Measurements from ENCODE around the gene TERT. TPM values are rescaled to one million over a fixed set of nuclear protein-coding genes. Genes with fewer than 3 reads are reported as not detected.

Gene TERT
- total and polyA plus RNA-seq, 10 of the 15 experiments (the other 5 are each of a cell fraction or from before 2014, with no cell fraction given): 0.08 to 21.5 (median 5.0) TPM

DNA sequence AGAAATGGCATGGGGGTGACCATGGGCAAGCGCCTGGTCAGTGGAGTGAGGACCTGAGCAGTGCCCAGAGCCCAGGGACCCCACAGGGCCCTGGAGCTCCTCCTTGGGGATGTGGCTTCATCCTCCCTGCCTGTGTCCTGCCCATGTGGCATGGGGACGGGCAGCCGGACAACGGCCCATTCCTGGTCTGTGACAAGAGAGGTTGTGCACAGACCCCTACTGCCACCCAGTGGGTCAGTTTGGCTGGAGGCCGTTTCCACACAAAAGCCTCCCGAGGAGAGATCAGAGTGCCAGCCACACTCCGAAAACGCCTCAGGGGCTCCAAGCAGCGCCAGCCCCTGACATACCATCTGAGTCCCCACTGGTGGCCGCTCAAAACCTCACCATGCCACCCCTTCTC lies 49.9 kb downstream of the TERT start:
- H3K4me2 ChIP-seq (ENCODE audit: control insufficient read depth, insufficient read depth): no peak overlapping the region
- no peaks in the 10 kb centered on the region for H3K4me1 ChIP-seq (ENCODE audit: control insufficient read depth, insufficient read depth, low read length)
- no peak overlapping the region for H3K27ac ChIP-seq (ENCODE audit: control insufficient read depth, insufficient read depth)
- in situ Hi-C loops (cut with MboI): no loop called here
- ChIA-PET RAD21 (ENCODE audit: unreplicated experiment) (no interaction called here), CTCF (no interaction called here), POLR2A (no interaction called here), SMC1A (ENCODE audit: uncharacterized antibody, unreplicated experiment) (no interaction called here)
- intact Hi-C loops (cut with micrococcal nuclease; ENCODE audit: unreplicated experiment): no loop called here
- no peaks in the 10 kb centered on the region for H3K79me2 ChIP-seq (ENCODE audit: control insufficient read depth, insufficient read depth, low read length)
- no peaks in the 10 kb centered on the region for H4K20me1 ChIP-seq (ENCODE audit: control insufficient read depth, insufficient read depth)
- H3K4me3 ChIP-seq: no peak overlapping the region
- H3K36me3 ChIP-seq (ENCODE audit: control insufficient read depth in 2 of 2, insufficient read depth in 2 of 2, low read length in 1 of 2): no peaks in the 10 kb centered on the region
- WGBS (ENCODE audit: insufficient coverage, insufficient replicate concordance, low lambda C conversion rate, missing lambda C conversion rate): 35% methylated on average over 8 of the region's 10 CpGs
- H2AFZ ChIP-seq (ENCODE audit: control insufficient read depth, low read depth, low read length): no peak overlapping the region
- DNase-seq (ENCODE audit: low read depth, low spot score) (no peak), ATAC-seq (no peak), FAIRE-seq (no peak)
- no peaks in the 10 kb centered on the region; a peak in 1 of 4 replicates for H3K27me3 ChIP-seq (replicated peaks in 1 of 2; ENCODE audit: control insufficient read depth in 2 of 2, insufficient read depth in 2 of 2, low read length in 1 of 2)
- no TSS peak for BruUV-seq (replicated peaks)
- no peak overlapping the region for H3K9ac ChIP-seq (ENCODE audit: control insufficient read depth, insufficient read depth, low read length)
- H3K9me3 ChIP-seq (replicated peaks; ENCODE audit: control insufficient read depth, insufficient read depth, low read length): no peaks in the 10 kb centered on the region
- TF ChIP-seq, protein P1, sequence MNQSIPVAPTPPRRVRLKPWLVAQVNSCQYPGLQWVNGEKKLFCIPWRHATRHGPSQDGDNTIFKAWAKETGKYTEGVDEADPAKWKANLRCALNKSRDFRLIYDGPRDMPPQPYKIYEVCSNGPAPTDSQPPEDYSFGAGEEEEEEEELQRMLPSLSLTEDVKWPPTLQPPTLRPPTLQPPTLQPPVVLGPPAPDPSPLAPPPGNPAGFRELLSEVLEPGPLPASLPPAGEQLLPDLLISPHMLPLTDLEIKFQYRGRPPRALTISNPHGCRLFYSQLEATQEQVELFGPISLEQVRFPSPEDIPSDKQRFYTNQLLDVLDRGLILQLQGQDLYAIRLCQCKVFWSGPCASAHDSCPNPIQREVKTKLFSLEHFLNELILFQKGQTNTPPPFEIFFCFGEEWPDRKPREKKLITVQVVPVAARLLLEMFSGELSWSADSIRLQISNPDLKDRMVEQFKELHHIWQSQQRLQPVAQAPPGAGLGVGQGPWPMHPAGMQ (IDR thresholded peaks at IDR 0.05; ENCODE audit: borderline replicate concordance): no peak
- no peak for TF ChIP-seq PAX8 (IDR thresholded peaks at IDR 0.05)
- no peak for TF ChIP-seq NFIC (IDR thresholded peaks at IDR 0.05; ENCODE audit: low read depth, low read length)
- TF ChIP-seq SPI1 (IDR thresholded peaks at IDR 0.05; ENCODE audit: borderline replicate concordance, insufficient read depth, low read depth, low read length): no peak
- no peak for TF ChIP-seq NBN (IDR thresholded peaks at IDR 0.05)
- TF ChIP-seq, protein P2, sequence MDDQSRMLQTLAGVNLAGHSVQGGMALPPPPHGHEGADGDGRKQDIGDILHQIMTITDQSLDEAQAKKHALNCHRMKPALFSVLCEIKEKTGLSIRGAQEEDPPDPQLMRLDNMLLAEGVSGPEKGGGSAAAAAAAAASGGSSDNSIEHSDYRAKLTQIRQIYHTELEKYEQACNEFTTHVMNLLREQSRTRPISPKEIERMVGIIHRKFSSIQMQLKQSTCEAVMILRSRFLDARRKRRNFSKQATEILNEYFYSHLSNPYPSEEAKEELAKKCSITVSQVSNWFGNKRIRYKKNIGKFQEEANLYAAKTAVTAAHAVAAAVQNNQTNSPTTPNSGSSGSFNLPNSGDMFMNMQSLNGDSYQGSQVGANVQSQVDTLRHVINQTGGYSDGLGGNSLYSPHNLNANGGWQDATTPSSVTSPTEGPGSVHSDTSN (IDR thresholded peaks at IDR 0.05; ENCODE audit: insufficient replicate concordance, low read depth, low read length): no peak
- no peak for TF ChIP-seq RELA (IDR thresholded peaks at IDR 0.05; ENCODE audit: borderline replicate concordance, partially characterized antibody)
- TF ChIP-seq EP300 (IDR thresholded peaks at IDR 0.05; ENCODE audit: borderline replicate concordance in 1 of 2, control insufficient read depth in 1 of 2, low read depth in 2 of 2, low read length in 2 of 2): no peak
- no peak for TF ChIP-seq E2F4 (IDR thresholded peaks at IDR 0.05; ENCODE audit: low read depth, low read length)
- TF ChIP-seq, protein P3, sequence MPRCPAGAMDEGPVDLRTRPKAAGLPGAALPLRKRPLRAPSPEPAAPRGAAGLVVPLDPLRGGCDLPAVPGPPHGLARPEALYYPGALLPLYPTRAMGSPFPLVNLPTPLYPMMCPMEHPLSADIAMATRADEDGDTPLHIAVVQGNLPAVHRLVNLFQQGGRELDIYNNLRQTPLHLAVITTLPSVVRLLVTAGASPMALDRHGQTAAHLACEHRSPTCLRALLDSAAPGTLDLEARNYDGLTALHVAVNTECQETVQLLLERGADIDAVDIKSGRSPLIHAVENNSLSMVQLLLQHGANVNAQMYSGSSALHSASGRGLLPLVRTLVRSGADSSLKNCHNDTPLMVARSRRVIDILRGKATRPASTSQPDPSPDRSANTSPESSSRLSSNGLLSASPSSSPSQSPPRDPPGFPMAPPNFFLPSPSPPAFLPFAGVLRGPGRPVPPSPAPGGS (IDR thresholded peaks at IDR 0.05; ENCODE audit: borderline replicate concordance, insufficient read depth, low read depth, low read length, poor library complexity, severe bottlenecking): no peak
- TF ChIP-seq TBL1XR1 (IDR thresholded peaks at IDR 0.05; ENCODE audit: low read depth, low read length): no peak
- no peak for TF ChIP-seq ZNF207 (IDR thresholded peaks at IDR 0.05; ENCODE audit: borderline replicate concordance)
- TF ChIP-seq, protein P4, sequence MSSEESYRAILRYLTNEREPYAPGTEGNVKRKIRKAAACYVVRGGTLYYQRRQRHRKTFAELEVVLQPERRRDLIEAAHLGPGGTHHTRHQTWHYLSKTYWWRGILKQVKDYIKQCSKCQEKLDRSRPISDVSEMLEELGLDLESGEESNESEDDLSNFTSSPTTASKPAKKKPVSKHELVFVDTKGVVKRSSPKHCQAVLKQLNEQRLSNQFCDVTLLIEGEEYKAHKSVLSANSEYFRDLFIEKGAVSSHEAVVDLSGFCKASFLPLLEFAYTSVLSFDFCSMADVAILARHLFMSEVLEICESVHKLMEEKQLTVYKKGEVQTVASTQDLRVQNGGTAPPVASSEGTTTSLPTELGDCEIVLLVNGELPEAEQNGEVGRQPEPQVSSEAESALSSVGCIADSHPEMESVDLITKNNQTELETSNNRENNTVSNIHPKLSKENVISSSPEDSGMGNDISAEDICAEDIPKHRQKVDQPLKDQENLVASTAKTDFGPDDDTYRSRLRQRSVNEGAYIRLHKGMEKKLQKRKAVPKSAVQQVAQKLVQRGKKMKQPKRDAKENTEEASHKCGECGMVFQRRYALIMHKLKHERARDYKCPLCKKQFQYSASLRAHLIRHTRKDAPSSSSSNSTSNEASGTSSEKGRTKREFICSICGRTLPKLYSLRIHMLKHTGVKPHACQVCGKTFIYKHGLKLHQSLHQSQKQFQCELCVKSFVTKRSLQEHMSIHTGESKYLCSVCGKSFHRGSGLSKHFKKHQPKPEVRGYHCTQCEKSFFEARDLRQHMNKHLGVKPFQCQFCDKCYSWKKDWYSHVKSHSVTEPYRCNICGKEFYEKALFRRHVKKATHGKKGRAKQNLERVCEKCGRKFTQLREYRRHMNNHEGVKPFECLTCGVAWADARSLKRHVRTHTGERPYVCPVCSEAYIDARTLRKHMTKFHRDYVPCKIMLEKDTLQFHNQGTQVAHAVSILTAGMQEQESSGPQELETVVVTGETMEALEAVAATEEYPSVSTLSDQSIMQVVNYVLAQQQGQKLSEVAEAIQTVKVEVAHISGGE (CRISPR knock-in tag; IDR thresholded peaks at IDR 0.05): no peak
- no peak for TF ChIP-seq POLR2AphosphoS2 (IDR thresholded peaks at IDR 0.05; ENCODE audit: low read depth, low read length)
- TF ChIP-seq STAT3 (IDR thresholded peaks at IDR 0.05; ENCODE audit: low read depth, low read length): no peak
- TF ChIP-seq BRCA1 (IDR thresholded peaks at IDR 0.05; ENCODE audit: low read depth, low read length): no peak
